Measurements from ENCODE around the gene LRRFIP1.

Gene LRRFIP1

GRCh38 chr2:237691029-237691907 is 63.9 kb downstream of the LRRFIP1 start:
- DNase-seq, result peak in 1 of 4 experiments; percentile 38

GRCh38 chr2:237691908-237692600 is 64.7 kb downstream of the LRRFIP1 start:
- peak; percentile 96 to 98 (median 97) for DNase-seq

- no peak for DNase-seq
These were observed 65.4 kb downstream of the LRRFIP1 start for GRCh38 chr2:237692601-237693290.

DNA sequence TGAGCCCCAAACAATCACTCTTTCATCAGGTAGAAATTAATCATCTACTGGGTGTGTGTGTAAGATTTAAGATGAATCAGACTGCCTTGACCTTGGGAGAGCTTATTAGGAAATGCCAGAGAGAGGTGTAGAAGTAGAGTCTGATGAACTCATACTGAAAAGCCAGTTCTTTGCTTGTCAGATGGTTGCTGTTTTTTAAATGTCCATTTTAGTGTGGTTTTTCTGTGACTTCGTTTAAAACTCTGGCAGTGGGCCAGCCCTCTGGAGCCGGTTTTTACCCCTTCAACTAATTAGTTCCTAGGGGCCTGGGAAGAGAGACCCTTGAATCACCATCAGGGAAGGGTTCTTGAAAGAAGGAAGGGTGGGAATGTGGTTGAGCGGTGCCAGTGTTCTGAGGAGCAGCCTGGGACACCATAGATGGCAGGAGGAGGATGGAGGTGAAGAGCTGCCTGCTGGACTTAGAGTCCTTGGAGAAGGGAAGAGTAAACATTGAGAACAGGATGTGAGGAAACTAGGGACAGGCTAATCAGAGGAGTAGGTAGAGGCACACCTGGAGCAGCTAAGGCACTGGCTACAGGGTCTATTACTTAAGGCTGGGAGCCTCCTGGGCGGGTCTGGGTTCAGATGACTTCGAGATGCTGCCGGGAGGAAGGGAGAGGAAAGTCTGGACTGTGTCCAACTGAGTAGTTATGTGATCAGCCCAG is 66.1 kb downstream of the LRRFIP1 start:
- no peak for DNase-seq

GRCh38 chr2:237694415-237695194 is 67.2 kb downstream of the LRRFIP1 start:
- DNase-seq, result no peak

GRCh38 chr2:237695201-237695780 is 67.9 kb downstream of the LRRFIP1 start:
- no peak for DNase-seq

DNA sequence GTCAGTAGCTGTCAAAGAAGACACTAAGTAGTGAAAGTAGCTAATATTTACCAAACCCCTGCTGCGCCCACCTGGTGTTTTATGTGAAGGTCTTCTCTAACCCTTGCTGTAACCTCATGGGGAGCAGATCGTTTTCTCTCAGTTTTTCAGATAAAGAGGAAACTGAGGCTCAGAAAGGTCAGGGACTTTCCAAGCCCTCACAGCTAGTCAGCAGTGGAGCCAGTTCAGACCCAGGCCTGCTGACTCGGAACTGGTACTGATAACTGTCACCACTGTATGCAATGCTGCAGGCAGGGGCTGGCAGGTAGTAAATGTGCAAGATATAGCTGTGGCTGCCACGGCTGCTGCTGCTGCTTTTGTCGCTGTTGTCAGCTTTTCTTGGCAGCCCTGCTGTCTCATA is 69.1 kb downstream of the LRRFIP1 start:
- DNase-seq, result no peak

DNA sequence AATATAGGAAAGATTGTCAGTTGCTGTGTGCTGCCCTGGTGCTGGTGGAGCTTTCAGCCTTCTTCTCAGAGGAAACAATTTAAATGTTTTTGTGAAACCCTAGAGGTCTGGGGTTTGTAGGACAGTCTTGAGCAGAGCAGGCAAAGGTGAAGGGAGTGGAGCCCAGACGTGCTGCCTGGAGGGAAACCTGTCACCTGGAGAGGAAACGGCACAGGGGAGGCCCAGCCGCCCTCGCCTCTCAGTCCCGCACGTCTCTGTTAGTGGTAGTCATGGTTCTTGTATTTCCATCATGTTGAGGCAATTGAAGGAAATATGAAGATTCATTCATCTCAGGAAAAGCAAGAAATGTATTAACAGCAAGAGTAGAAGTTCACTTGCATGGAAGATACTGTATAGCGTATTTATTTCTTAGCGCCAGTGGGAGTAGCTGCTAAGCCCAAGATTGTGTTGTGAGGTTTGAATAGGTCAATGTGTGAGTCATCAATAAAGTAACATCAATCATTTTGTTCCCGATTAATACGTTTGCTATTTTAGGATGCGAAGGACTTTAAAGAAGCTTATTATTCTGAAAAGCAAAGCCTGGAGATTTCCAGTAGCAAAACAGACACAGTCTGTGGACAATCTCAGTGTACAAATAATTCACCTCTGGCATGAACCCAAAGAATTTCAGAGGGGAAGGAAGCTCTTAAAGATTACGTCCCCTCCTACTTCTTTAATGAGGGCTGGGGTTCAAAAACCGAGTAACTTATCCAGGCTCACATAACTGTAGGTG is 70.4 kb downstream of the LRRFIP1 start:
- DNase-seq, result no peak

DNA sequence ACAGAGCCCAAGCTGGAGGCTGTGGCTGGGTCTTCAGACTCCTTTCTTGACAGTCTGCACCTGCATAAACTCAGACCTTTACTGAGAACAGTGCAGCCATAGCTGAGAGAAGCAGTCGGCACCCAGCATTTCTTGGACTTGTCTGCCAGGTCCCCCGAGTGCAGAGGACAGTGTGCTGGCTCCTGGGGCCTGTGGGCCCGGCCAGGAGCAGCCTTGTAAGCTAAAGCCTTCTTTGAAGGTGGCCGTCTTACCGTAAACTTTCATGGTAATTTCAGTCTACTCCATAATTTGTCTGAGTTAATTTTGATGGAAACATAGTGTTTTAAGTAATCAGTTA is 70.9 kb downstream of the LRRFIP1 start:
- DNase-seq, result no peak

DNA sequence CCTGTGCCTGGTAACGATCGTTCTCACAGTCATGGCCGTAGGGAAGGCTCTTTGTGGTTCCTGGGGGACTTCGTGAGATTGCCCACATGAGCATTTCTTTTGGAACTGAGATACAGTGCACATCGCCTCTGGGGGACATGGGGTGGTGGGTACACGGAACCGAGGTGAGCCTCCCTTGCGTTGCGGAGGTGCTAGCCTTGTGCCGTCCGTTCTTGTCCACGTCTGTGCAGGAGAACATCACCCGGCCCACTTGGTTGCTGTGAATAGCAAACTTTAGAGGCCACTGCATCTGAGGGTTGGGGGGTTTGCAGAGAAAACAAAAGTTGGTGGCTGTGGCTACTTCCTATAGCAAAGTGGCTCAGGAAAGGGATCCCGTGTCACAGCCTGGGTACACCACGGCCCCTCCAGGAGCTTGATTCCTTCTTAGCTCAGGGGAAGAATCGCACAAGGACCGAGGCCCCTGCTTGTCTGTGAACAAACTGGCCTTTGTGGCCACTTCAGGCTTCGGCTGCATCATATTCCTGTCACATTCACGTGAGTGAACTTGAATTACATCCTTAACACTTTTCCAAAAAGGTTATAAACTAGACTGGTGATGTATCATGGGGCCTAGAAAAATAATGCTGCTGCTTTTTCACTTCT is 72.6 kb downstream of the LRRFIP1 start:
- no peak for DNase-seq

GRCh38 chr2:237700512-237701032 is 73.2 kb downstream of the LRRFIP1 start:
- peak in 1 of 4 experiments; percentile 20 for DNase-seq

GRCh38 chr2:237701033-237701858 is 73.9 kb downstream of the LRRFIP1 start:
- no peak for DNase-seq

GRCh38 chr2:237701859-237702390 is 74.5 kb downstream of the LRRFIP1 start:
- no peak for DNase-seq

- no peak for DNase-seq
These were observed 75.3 kb downstream of the LRRFIP1 start for GRCh38 chr2:237702441-237703391.

DNA sequence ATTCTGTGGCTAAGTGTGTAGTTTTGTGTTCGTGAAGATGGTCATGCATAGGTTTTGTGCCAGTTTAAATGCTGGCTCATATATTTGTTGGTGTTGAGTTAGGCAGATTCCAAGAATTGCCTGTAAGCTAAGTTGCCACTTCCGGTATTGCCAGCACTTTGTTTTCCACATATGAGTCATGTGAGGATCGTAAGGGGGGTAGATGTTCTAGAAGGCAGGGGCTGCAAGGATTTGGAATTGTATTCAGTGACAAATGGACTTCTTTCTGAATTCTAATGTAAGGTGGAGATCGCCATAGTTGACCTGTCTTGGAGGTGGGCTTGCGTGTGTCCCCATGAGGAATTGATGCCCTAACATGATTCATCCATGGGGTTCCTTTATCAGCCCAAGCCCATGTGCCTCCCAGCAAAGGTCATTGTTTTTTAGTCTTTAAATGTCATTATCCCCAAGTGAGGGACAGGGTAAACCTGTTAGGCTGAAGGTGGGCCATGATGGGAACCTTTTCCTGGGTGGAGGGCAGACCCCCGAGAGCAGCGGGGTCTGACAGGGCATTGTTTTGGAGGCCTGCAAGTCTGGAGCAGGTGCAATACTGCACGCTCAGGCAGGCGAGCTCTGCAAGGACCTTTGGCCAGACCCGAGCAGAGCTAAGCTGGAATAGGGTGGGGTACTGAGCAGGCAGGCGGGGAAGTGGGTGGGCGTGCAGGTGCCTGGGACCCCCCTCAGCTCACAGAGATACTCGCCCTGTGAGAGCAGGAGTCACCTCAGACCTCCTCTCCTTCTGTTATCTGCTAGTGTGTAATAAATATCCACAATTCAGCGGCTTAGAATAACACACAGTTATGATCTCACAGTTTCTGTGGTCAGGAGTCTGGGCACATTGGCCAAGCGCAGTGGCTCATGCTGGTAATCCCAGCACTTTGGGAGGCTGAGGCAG is 77.4 kb downstream of the LRRFIP1 start:
- no peak for DNase-seq

DNA sequence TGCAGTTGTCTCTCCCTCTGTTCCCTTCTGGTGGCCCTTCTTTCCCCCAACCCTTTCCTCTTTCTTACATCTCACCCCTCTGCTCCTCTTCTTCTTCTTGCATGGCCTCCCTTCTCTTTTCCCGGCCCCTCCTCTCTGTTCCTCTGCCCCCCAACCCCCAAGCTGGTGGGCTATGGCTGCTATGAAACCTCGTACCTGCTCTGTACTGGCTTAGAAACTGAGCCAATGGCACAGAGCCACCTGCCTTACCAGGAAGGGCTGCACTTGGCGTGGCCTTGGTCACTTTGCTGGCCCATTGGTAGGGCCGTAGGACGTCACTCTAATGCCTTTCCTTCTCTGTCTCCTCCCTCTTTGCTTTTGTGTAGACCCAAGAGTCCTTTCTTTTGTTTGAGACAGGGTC is 78.9 kb downstream of the LRRFIP1 start:
- DNase-seq, result no peak

DNA sequence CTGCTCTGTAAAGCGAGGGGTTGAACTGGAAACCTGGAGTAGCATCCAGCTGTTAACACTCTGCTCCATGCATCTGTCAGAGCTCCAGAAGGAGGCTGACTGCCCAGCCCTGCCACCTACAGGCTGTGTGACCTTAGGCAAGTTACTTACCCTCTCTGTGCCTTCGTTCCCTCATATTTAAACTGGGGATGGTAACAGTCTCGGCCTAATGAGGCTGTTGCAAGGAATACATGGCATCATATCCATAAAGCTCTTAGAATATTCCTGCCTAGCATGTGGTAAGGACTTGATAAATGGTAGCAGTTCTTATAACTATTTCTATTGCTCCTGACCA is 80.6 kb downstream of the LRRFIP1 start:
- no peak for DNase-seq

Measured in activated CD4-positive, CD25-positive, alpha-beta regulatory T cell (primary cell).